HepG2 (cell line): Measurements from ENCODE around the gene SNRNP48. TPM values are rescaled to one million over a fixed set of nuclear protein-coding genes. Genes with fewer than 3 reads are reported as not detected.
A peak's percentile ranks its signal among the peaks of the same experiment; 100 is the strongest.

Experiments
- CC2D1A ChIP-seq: sonication (generic); formaldehyde crosslinking; IDR thresholded peaks from 2 replicates; pipeline ENCODE4 v1.8.1; 2023; ENCODE audit warnings: mild to moderate bottlenecking, missing genetic modification reagents
- ETV6 ChIP-seq: sonication (generic); formaldehyde crosslinking; conservative IDR thresholded peaks from 2 replicates; pipeline ENCODE4 v1.4.0; 2020; ENCODE audit warnings: missing genetic modification reagents
- FOXK2 ChIP-seq: fragments of 450-650 bp; IDR thresholded peaks from 2 replicates; pipeline ENCODE4 v1.6.1; 2016
- JARID2 ChIP-seq: sonication (generic); formaldehyde crosslinking; IDR thresholded peaks from 2 replicates; pipeline ENCODE4 v1.8.1; 2023; ENCODE audit warnings: missing genetic modification reagents, inconsistent platforms; ENCODE audit not compliant: insufficient replicate concordance
- KDM2A ChIP-seq: sonication (generic); formaldehyde crosslinking; IDR thresholded peaks from 2 replicates; pipeline ENCODE4 v1.4.0; 2020; ENCODE audit warnings: low read depth, missing genetic modification reagents, borderline replicate concordance
- KDM5B ChIP-seq: sonication (generic); formaldehyde crosslinking; IDR thresholded peaks from 2 replicates; pipeline ENCODE4 v1.4.0; 2020; ENCODE audit warnings: missing genetic modification reagents, mild to moderate bottlenecking, borderline replicate concordance
- SSRP1 ChIP-seq: IDR thresholded peaks from 2 replicates; pipeline ENCODE4 v1.6.1; 2016; ENCODE audit warnings: control low read depth
- TCF12 ChIP-seq, 2 experiments: fragments of 450-650 bp in 1 of 2; sonication (generic) in 1 of 2; formaldehyde crosslinking in 1 of 2; IDR thresholded peaks; 2 replicates each; pipeline versions ENCODE4 v1.6.1 to v1.8.0; 2017 to 2022; ENCODE audit warnings: antibody characterized with exemption in 1 of 2, mild to moderate bottlenecking in 1 of 2, missing genetic modification reagents in 1 of 2, moderate library complexity in 1 of 2
- YEATS2 ChIP-seq: sonication (generic); formaldehyde crosslinking; IDR thresholded peaks from 2 replicates; pipeline ENCODE4 v1.4.0; 2020; ENCODE audit warnings: missing genetic modification reagents, borderline replicate concordance
- ZKSCAN1 ChIP-seq: fragments of 150-350 bp; IDR thresholded peaks from 2 replicates; pipeline ENCODE4 v1.6.1; 2014; ENCODE audit warnings: low read length
- ZNF10 ChIP-seq: sonication (generic); formaldehyde crosslinking; IDR thresholded peaks from 2 replicates; pipeline ENCODE4 v1.4.0; 2020; ENCODE audit warnings: mild to moderate bottlenecking, low read depth, missing genetic modification reagents, borderline replicate concordance
- ZNF138 ChIP-seq: sonication (generic); formaldehyde crosslinking; IDR thresholded peaks from 2 replicates; pipeline ENCODE4 v1.5.0; 2020; ENCODE audit warnings: mild to moderate bottlenecking, low read depth, missing genetic modification reagents
- ZNF7 ChIP-seq: IDR thresholded peaks from 2 replicates; pipeline ENCODE4 v1.6.1; 2016; ENCODE audit warnings: missing biosample characterization, missing genetic modification reagents
- ZNF766 ChIP-seq: sonication (generic); formaldehyde crosslinking; IDR thresholded peaks from 2 replicates; pipeline ENCODE4 v1.5.0; 2020; ENCODE audit warnings: missing genetic modification reagents, borderline replicate concordance
- ZSCAN9 ChIP-seq: IDR thresholded peaks from 2 replicates; pipeline ENCODE4 v1.6.1; 2016; ENCODE audit warnings: borderline replicate concordance
- polyA plus RNA-seq, 8 experiments: library from polyadenylated mRNA; depleted of rRNA in 3 of 8; stranded (reverse) in 7 of 8; unstranded in 1 of 8; fragments of >200 nt; fragmentation: Illumina TruSeq in 4 of 8; extraction: Trizol in 4 of 8; gene quantifications; 2 replicates each; pipeline versions ENCODE4 v1.2.1 to v1.2.3, GENCODE V29; 2011 to 2016; ENCODE audit warnings: low read depth in 4 of 8, missing spikeins in 1 of 8, mixed read lengths in 1 of 8; ENCODE audit not compliant: insufficient read depth in 1 of 8
- total RNA-seq, 5 experiments: library from RNA; depleted of rRNA; stranded (reverse); fragments of >200 nt; fragmentation: Illumina TruSeq; extraction: Trizol; gene quantifications; 2 replicates each; pipeline ENCODE4 v1.2.3, GENCODE V29; 2016; ENCODE audit warnings: low read depth in 1 of 5
- TF ChIP-seq, protein P1 (sequence below): sonication (generic); formaldehyde crosslinking; IDR thresholded peaks from 2 replicates; pipeline ENCODE4 v1.4.0; 2020; ENCODE audit warnings: low read depth, missing genetic modification reagents
- TF ChIP-seq, protein P2 (sequence below): sonication (generic); formaldehyde crosslinking; IDR thresholded peaks from 2 replicates; pipeline ENCODE4 v1.4.0; 2020; ENCODE audit warnings: mild to moderate bottlenecking, missing genetic modification reagents
- TF ChIP-seq, protein P3 (sequence below): sonication (generic); formaldehyde crosslinking; IDR thresholded peaks from 2 replicates; pipeline ENCODE4 v1.4.0; 2020; ENCODE audit warnings: missing genetic modification reagents
- TF ChIP-seq, protein P4 (sequence below): sonication (generic); formaldehyde crosslinking; IDR thresholded peaks from 2 replicates; pipeline ENCODE4 v1.5.0; 2020; ENCODE audit warnings: mild to moderate bottlenecking, missing genetic modification reagents
- TF ChIP-seq, protein P5 (sequence below): sonication (generic); formaldehyde crosslinking; IDR thresholded peaks from 2 replicates; pipeline ENCODE4 v1.4.0; 2020; ENCODE audit warnings: mild to moderate bottlenecking, missing genetic modification reagents

The SNRNP48 gene
- total and polyA plus RNA-seq, 2 of the 13 experiments (the other 11 are each of a cell fraction or from before 2014, with no cell fraction given): 17.5 to 47.5 TPM

DNA sequence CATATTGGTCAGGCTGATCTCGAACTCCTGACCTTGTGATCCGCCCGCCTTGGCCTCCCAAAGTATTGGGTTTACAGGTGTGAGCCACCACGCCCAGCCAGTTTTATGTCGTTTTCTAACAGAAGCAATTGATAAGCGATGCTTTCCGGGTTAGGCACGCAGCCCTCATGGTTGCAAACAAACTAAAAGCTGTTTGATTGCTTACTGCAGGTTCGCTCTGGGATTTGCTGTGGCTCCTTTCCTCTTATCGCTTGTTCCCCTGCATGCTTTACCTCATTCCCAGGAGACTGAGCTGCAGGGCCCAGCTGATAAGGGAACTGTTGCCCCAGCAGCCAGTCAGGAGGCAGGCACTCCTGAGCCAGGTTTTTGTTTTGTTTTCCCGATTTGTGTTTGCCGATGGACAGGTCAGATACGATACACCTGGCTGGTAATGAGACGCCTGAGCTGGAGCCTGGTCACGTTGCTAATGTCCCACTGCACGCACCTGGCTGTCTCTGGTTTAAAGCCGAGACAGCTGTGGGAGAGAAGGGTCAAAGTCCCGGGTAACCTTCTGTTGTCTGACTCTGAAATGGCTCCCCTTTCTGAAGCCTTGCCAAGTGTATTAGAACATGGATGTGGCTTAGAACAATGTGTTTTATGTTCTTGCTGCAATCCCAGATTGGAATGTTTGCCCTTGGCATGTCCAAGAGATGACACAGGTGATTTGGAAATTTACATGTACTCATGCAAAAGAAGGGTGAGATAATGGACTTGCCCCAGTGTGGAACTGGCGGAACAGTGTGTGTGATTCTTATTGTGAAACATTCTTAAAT is 28.6 kb upstream of the SNRNP48 start (continued):
- TF ChIP-seq ETV6 (CRISPR knock-in tag): 0 out of 2 replicates have a peak, but pooled peaks have one; percentile 9
- TF ChIP-seq, protein P1, sequence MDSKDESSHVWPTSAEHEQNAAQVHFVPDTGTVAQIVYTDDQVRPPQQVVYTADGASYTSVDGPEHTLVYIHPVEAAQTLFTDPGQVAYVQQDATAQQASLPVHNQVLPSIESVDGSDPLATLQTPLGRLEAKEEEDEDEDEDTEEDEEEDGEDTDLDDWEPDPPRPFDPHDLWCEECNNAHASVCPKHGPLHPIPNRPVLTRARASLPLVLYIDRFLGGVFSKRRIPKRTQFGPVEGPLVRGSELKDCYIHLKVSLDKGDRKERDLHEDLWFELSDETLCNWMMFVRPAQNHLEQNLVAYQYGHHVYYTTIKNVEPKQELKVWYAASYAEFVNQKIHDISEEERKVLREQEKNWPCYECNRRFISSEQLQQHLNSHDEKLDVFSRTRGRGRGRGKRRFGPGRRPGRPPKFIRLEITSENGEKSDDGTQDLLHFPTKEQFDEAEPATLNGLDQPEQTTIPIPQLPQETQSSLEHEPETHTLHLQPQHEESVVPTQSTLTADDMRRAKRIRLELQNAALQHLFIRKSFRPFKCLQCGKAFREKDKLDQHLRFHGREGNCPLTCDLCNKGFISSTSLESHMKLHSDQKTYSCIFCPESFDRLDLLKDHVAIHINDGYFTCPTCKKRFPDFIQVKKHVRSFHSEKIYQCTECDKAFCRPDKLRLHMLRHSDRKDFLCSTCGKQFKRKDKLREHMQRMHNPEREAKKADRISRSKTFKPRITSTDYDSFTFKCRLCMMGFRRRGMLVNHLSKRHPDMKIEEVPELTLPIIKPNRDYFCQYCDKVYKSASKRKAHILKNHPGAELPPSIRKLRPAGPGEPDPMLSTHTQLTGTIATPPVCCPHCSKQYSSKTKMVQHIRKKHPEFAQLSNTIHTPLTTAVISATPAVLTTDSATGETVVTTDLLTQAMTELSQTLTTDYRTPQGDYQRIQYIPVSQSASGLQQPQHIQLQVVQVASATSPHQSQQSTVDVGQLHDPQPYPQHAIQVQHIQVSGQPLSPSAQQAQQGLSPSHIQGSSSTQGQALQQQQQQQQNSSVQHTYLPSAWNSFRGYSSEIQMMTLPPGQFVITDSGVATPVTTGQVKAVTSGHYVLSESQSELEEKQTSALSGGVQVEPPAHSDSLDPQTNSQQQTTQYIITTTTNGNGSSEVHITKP: peak; percentile 92
- TF ChIP-seq YEATS2 (CRISPR knock-in tag): peak; percentile 65; the same call in 1 of the 2 replicates
- peak; percentile 90 for TF ChIP-seq KDM5B (CRISPR knock-in tag)
- peak; percentile 68 for TF ChIP-seq FOXK2
- TF ChIP-seq ZKSCAN1: no peak; the same call in 1 of the 2 replicates
- TF ChIP-seq CC2D1A (CRISPR knock-in tag): 0 out of 2 replicates have a peak, but pooled peaks have one; percentile 90
- no peak for TF ChIP-seq ZNF7 (CRISPR knock-in tag)
- TF ChIP-seq ZNF10 (CRISPR knock-in tag): no peak
- TF ChIP-seq, protein P2, sequence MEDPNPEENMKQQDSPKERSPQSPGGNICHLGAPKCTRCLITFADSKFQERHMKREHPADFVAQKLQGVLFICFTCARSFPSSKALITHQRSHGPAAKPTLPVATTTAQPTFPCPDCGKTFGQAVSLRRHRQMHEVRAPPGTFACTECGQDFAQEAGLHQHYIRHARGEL (CRISPR knock-in tag): peak; percentile 87; the same call in 1 of the 2 replicates
- TF ChIP-seq, protein P3, sequence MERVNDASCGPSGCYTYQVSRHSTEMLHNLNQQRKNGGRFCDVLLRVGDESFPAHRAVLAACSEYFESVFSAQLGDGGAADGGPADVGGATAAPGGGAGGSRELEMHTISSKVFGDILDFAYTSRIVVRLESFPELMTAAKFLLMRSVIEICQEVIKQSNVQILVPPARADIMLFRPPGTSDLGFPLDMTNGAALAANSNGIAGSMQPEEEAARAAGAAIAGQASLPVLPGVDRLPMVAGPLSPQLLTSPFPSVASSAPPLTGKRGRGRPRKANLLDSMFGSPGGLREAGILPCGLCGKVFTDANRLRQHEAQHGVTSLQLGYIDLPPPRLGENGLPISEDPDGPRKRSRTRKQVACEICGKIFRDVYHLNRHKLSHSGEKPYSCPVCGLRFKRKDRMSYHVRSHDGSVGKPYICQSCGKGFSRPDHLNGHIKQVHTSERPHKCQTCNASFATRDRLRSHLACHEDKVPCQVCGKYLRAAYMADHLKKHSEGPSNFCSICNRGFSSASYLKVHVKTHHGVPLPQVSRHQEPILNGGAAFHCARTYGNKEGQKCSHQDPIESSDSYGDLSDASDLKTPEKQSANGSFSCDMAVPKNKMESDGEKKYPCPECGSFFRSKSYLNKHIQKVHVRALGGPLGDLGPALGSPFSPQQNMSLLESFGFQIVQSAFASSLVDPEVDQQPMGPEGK: peak; percentile 69
- TF ChIP-seq ZNF138 (CRISPR knock-in tag): no peak
- TF ChIP-seq JARID2 (CRISPR knock-in tag): peak; percentile 66
- TF ChIP-seq ZSCAN9 (CRISPR knock-in tag): peak; percentile 92
- TF ChIP-seq, protein P4, sequence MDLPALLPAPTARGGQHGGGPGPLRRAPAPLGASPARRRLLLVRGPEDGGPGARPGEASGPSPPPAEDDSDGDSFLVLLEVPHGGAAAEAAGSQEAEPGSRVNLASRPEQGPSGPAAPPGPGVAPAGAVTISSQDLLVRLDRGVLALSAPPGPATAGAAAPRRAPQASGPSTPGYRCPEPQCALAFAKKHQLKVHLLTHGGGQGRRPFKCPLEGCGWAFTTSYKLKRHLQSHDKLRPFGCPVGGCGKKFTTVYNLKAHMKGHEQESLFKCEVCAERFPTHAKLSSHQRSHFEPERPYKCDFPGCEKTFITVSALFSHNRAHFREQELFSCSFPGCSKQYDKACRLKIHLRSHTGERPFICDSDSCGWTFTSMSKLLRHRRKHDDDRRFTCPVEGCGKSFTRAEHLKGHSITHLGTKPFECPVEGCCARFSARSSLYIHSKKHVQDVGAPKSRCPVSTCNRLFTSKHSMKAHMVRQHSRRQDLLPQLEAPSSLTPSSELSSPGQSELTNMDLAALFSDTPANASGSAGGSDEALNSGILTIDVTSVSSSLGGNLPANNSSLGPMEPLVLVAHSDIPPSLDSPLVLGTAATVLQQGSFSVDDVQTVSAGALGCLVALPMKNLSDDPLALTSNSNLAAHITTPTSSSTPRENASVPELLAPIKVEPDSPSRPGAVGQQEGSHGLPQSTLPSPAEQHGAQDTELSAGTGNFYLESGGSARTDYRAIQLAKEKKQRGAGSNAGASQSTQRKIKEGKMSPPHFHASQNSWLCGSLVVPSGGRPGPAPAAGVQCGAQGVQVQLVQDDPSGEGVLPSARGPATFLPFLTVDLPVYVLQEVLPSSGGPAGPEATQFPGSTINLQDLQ (CRISPR knock-in tag): peak; percentile 22
- peak; percentile 56; the same call in 1 of the 2 replicates for TF ChIP-seq ZNF766 (CRISPR knock-in tag)
- TF ChIP-seq SSRP1: no peak
- TF ChIP-seq, protein P5, sequence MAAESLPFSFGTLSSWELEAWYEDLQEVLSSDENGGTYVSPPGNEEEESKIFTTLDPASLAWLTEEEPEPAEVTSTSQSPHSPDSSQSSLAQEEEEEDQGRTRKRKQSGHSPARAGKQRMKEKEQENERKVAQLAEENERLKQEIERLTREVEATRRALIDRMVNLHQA: no peak
- TF ChIP-seq KDM2A (CRISPR knock-in tag): peak; percentile 87
- TF ChIP-seq TCF12 (IDR thresholded peaks at IDR 0.05): no peak
- peak; percentile 99 for TF ChIP-seq TCF12 (CRISPR knock-in tag; IDR thresholded peaks at IDR 0.05)
